GM12875 (cell line): ENCODE measurements around the gene CARD9.

Experiments
- H3K4me3 ChIP-seq: one replicate; pipeline ENCODE4 v1.5.1; 2011; ENCODE audit warnings: low read depth, low read length, control low read depth
- CTCF ChIP-seq: IDR thresholded peaks from 2 replicates; pipeline ENCODE4 v1.5.1; 2011; ENCODE audit warnings: low read depth, mild to moderate bottlenecking, control low read depth, inconsistent platforms, low read length, moderate library complexity, borderline replicate concordance; ENCODE audit not compliant: insufficient read depth

The CARD9 gene

DNA sequence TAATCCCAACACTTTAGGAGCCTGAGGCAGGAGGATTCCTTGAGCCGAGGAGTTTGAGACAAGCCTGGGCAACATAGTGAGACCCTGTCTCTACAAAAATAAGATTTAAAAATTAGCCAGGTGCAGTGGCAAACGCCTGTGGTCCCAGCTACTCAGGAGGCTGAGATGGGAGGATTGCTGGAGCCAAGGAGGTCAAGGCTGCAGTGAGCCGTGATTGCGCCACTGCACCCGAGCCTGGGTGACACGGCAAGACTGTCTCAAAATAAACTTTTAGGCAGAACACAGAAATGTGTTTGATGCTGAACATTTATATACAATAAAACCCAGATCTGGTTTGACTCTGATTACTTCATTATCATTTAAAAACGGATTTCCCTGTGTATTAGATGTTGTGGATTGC lies 32.0 kb upstream of the CARD9 start:
- TF ChIP-seq CTCF: no peak
- no peak overlapping the region for H3K4me3 ChIP-seq

- TF ChIP-seq CTCF: no peak
Measured at GRCh38 chr9:136404801-136405136, 31.3 kb upstream of the CARD9 start.

GRCh38 chr9:136403915-136404800 lies 30.7 kb upstream of the CARD9 start:
- no peak overlapping the region for H3K4me3 ChIP-seq
- TF ChIP-seq CTCF: no peak

More at GRCh38 chr9:136404801-136405136, 31.3 kb upstream of the CARD9 start:
- no peak overlapping the region for H3K4me3 ChIP-seq

- no peak overlapping the region for H3K4me3 ChIP-seq
Measured at GRCh38 chr9:136403538-136403914, 30.1 kb upstream of the CARD9 start.

DNA sequence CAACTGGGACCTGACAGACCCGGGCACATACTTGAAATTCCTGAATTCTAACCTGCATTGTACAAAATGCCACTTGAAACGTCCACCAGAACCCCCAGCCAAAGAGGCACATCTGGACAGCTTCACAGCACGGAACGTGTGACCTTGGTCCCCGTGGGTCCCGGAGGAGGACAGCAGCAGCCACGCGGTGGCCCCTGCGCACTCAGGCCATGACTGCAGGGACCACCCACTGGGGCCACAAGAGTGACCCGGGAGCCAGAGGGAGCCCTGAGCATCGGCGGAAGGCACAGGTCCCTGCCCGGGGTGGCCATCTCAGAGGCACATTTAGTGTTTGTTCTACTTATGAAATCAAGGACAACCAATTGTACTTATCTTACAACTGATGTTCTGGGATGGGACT lies 28.6 kb upstream of the CARD9 start:
- no peak for TF ChIP-seq CTCF
- H3K4me3 ChIP-seq: no peak overlapping the region

More at GRCh38 chr9:136403538-136403914, 30.1 kb upstream of the CARD9 start:
- no peak for TF ChIP-seq CTCF

GRCh38 chr9:136401173-136401922 lies 27.9 kb upstream of the CARD9 start:
- no peak overlapping the region for H3K4me3 ChIP-seq
- no peak for TF ChIP-seq CTCF
